IMR-90 (cell line): ENCODE measurements around the gene MRPS15. TPM values are rescaled to one million over a fixed set of nuclear protein-coding genes. Genes with fewer than 3 reads are reported as not detected.

ENCODE experiments used
- ATAC-seq: fragments of 200-7000 bp; cut with Tn5 transposase; 2 replicates; pipeline ENCODE4 v1.9.1; 2020; ENCODE audit warnings: low read depth, mild to moderate bottlenecking, moderate library complexity
- BruUV-seq: library from RNA; stranded (reverse); fragments of 400-500 nt; replicated peaks from 2 replicates; lab custom pipeline; 2021; lab: Mats Ljungman, UMichigan
- CTCF ChIA-PET: fragments of 300-600 bp; formaldehyde crosslinking; extraction: SDS; loops from one replicate; lab custom pipeline; 2021; ENCODE audit warnings: antibody characterized with exemption; lab: Yijun Ruan, JAX
- POLR2A ChIA-PET: fragments of 300-600 bp; sonication (Branson Sonifier 250); formaldehyde crosslinking; loops from one replicate; lab custom pipeline; 2022; ENCODE audit warnings: antibody characterized with exemption; ENCODE audit not compliant: unreplicated experiment; lab: Charles Lee
- DNase-seq: peaks from one replicate; pipeline ENCODE4 v3.0.0; 2013
- H2AFZ ChIP-seq: replicated peaks from 2 replicates; pipeline ENCODE3; 2013; ENCODE audit warnings: low read length, mild to moderate bottlenecking; ENCODE audit not compliant: poor library complexity
- H2AK5ac ChIP-seq: 2 replicates; pipeline ENCODE4 v1.6.1; 2013; ENCODE audit warnings: low read depth, low read length, inconsistent platforms
- H2AK9ac ChIP-seq: replicated peaks from 2 replicates; pipeline ENCODE3; 2013; ENCODE audit warnings: mild to moderate bottlenecking, low read depth, low read length, moderate library complexity; ENCODE audit not compliant: poor library complexity
- H2BK120ac ChIP-seq: 2 replicates; pipeline ENCODE4 v1.6.1; 2013; ENCODE audit warnings: low read depth, low read length, inconsistent platforms
- H2BK15ac ChIP-seq: 3 replicates; pipeline ENCODE4 v1.6.1; 2013; ENCODE audit warnings: low read depth, low read length, inconsistent platforms
- H2BK20ac ChIP-seq: 2 replicates; pipeline ENCODE4 v1.6.1; 2013; ENCODE audit warnings: low read depth, mild to moderate bottlenecking, inconsistent platforms, low read length, moderate library complexity
- H2BK5ac ChIP-seq: 2 replicates; pipeline ENCODE4 v1.6.1; 2013; ENCODE audit warnings: mild to moderate bottlenecking, low read depth, low read length, inconsistent platforms; ENCODE audit not compliant: poor library complexity, severe bottlenecking
- H3K14ac ChIP-seq: replicated peaks from 2 replicates; pipeline ENCODE4 v1.6.1; 2013; ENCODE audit warnings: low read depth, low read length, inconsistent platforms
- H3K18ac ChIP-seq: 2 replicates; pipeline ENCODE4 v1.6.1; 2013; ENCODE audit warnings: low read depth, low read length, control low read depth
- H3K23ac ChIP-seq: 2 replicates; pipeline ENCODE4 v1.6.1; 2013; ENCODE audit warnings: low read depth, low read length, inconsistent platforms
- H3K27ac ChIP-seq: 2 replicates; pipeline ENCODE4 v1.5.1; 2013; ENCODE audit warnings: mild to moderate bottlenecking, control low read depth, low read length; ENCODE audit not compliant: insufficient read depth
- H3K27me3 ChIP-seq: 2 replicates; pipeline ENCODE4 v1.6.1; 2013; ENCODE audit warnings: low read length; ENCODE audit not compliant: control insufficient read depth, insufficient read depth
- H3K36me3 ChIP-seq: 2 replicates; pipeline ENCODE4 v1.6.1; 2013; ENCODE audit warnings: low read length, mixed read lengths; ENCODE audit not compliant: control insufficient read depth, insufficient read depth
- H3K4ac ChIP-seq: 2 replicates; pipeline ENCODE4 v1.6.1; 2013; ENCODE audit warnings: low read depth, low read length, inconsistent platforms
- H3K4me1 ChIP-seq: 2 replicates; pipeline ENCODE4 v1.6.1; 2013; ENCODE audit warnings: low read length, mixed read lengths; ENCODE audit not compliant: control insufficient read depth, insufficient read depth
- H3K4me2 ChIP-seq: 2 replicates; pipeline ENCODE4 v1.6.1; 2013; ENCODE audit warnings: low read depth, mild to moderate bottlenecking, control low read depth, low read length, moderate library complexity
- H3K4me3 ChIP-seq: 2 replicates; pipeline ENCODE4 v1.5.1; 2013; ENCODE audit warnings: low read depth, mild to moderate bottlenecking, control low read depth, low read length, moderate library complexity; ENCODE audit not compliant: insufficient read depth
- H3K56ac ChIP-seq: 2 replicates; pipeline ENCODE4 v1.6.1; 2013; ENCODE audit warnings: low read length, inconsistent platforms; ENCODE audit not compliant: insufficient read depth; ENCODE audit errors: extremely low read depth
- H3K79me1 ChIP-seq, 2 experiments: 2 replicates each; pipeline ENCODE4 v1.6.1; 2013; ENCODE audit warnings: low read length in 2 of 2, inconsistent platforms in 1 of 2, low read depth in 1 of 2
- H3K9ac ChIP-seq: 2 replicates; pipeline ENCODE4 v1.6.1; 2013; ENCODE audit warnings: low read depth, low read length, control low read depth
- H3K9me1 ChIP-seq: 2 replicates; pipeline ENCODE4 v1.6.1; 2013; ENCODE audit warnings: low read length, inconsistent platforms; ENCODE audit not compliant: insufficient read depth
- H3K9me3 ChIP-seq: 2 replicates; pipeline ENCODE4 v1.6.1; 2013; ENCODE audit warnings: low read length; ENCODE audit not compliant: control insufficient read depth, insufficient read depth
- H4K20me1 ChIP-seq: 2 replicates; pipeline ENCODE4 v1.6.1; 2013; ENCODE audit warnings: low read length, inconsistent platforms; ENCODE audit not compliant: insufficient read depth
- H4K5ac ChIP-seq: 2 replicates; pipeline ENCODE4 v1.6.1; 2013; ENCODE audit warnings: mild to moderate bottlenecking, low read depth, low read length, control low read depth
- H4K8ac ChIP-seq, 2 experiments: 2 replicates each; pipeline ENCODE4 v1.6.1; 2013; ENCODE audit warnings: low read depth in 2 of 2, low read length in 2 of 2, control low read depth in 1 of 2, inconsistent platforms in 1 of 2
- H4K91ac ChIP-seq: 2 replicates; pipeline ENCODE4 v1.6.1; 2013; ENCODE audit warnings: low read depth, low read length, inconsistent platforms; ENCODE audit not compliant: insufficient read depth
- ELK1 ChIP-seq: fragments of 150-350 bp; IDR thresholded peaks from 2 replicates; pipeline ENCODE4 v1.6.1; 2016; ENCODE audit warnings: low read depth, mild to moderate bottlenecking, low read length, moderate library complexity, borderline replicate concordance
- MXI1 ChIP-seq: IDR thresholded peaks from 2 replicates; pipeline ENCODE4 v1.6.1; 2012; ENCODE audit warnings: low read depth, mild to moderate bottlenecking, low read length, moderate library complexity, borderline replicate concordance
- RAD21 ChIP-seq: IDR thresholded peaks from 2 replicates; pipeline ENCODE4 v1.6.1; 2012; ENCODE audit warnings: low read length, improper control_type of control experiment
- SMC3 ChIP-seq: fragments of 150-350 bp; IDR thresholded peaks from 2 replicates; pipeline ENCODE4 v1.6.1; 2016; ENCODE audit warnings: low read depth, mild to moderate bottlenecking, antibody characterized with exemption, low read length, moderate library complexity
- USF2 ChIP-seq: fragments of 150-350 bp; IDR thresholded peaks from 2 replicates; pipeline ENCODE4 v1.6.1; 2017; ENCODE audit warnings: mild to moderate bottlenecking, antibody characterized with exemption, low read length, low read depth
- WGBS, 2 experiments: methylation state at CpG; one replicate each; pipeline versions ENCODE4 v1.1.5 to v1.1.7; 2013; ENCODE audit warnings: missing lambda C conversion rate in 2 of 2; ENCODE audit not compliant: insufficient read length in 1 of 2; ENCODE audit errors: extremely low coverage in 2 of 2; 5-methylcytosine and 5-hydroxymethylcytosine counted together
- dilution Hi-C: fragments of 300-500 bp; cut with HindIII; formaldehyde crosslinking; loops from one replicate; pipeline ENCODE4 v1.14.3; 2018; ENCODE audit warnings: low sequenced_read_pairs; ENCODE audit not compliant: unreplicated experiment
- in situ Hi-C: fragments of 300-500 bp; cut with MboI; formaldehyde crosslinking; loops from 3 replicates; pipeline ENCODE4 v1.14.3; 2019; ENCODE audit warnings: low sequenced_read_pairs, inconsistent platforms, mixed read lengths
- intact Hi-C: fragments of 100-400 bp; cut with micrococcal nuclease; formaldehyde crosslinking; loops from 2 replicates; pipeline ENCODE4 v1.10.0; 2022
- polyA plus RNA-seq, 3 experiments: library from polyadenylated mRNA; depleted of rRNA; stranded (reverse); fragments of >200 nt; gene quantifications; 2 replicates each; pipeline ENCODE4 v1.2.3, GENCODE V29; 2012; ENCODE audit warnings: low replicate concordance in 1 of 3
- total RNA-seq: library from RNA; depleted of rRNA; stranded (reverse); fragments of >200 nt; gene quantifications from 2 replicates; pipeline ENCODE4 v1.2.3, GENCODE V29; 2012

Gene MRPS15
- total and polyA plus RNA-seq, 2 of the 4 experiments (the other 2 are of a cell fraction), result 46.1 to 77.9 TPM

- ATAC-seq (no peak), DNase-seq (no peak)
- H4K8ac ChIP-seq, result no peak overlapping the region
- H2BK15ac ChIP-seq, result no peak overlapping the region
- H2AK5ac ChIP-seq, result no peak overlapping the region
- no CpG with 5 or more reads among the region's 7 CpGs for WGBS, 2 experiments
- H4K91ac ChIP-seq, result no peak overlapping the region
- no peak overlapping the region for H3K27ac ChIP-seq
- H2BK5ac ChIP-seq, result no peak overlapping the region
- ChIA-PET CTCF (interaction anchor here (0.7 kb wide), 1 partner anchor 540 kb away, joined by 3 read pairs; no protein-coding TSS in a partner anchor), POLR2A (no interaction called here)
- no peak overlapping the region for H2BK20ac ChIP-seq
- no peak overlapping the region for H3K4me3 ChIP-seq
- H2BK120ac ChIP-seq, result no peak overlapping the region
- H3K4me1 ChIP-seq, result no peaks in the 10 kb centered on the region
- no peak overlapping the region for H3K4me2 ChIP-seq
- no peak overlapping the region for H2AK9ac ChIP-seq
- H3K9ac ChIP-seq, result no peak overlapping the region
- H4K20me1 ChIP-seq, result no peaks in the 10 kb centered on the region
- no peak overlapping the region for H4K5ac ChIP-seq
- in situ Hi-C loops, result no loop called here
- H3K27me3 ChIP-seq, result peaks cover 37% of the 10 kb centered on the region
- H3K9me1 ChIP-seq, result no peaks in the 10 kb centered on the region
- H3K18ac ChIP-seq, result no peak overlapping the region
- H3K36me3 ChIP-seq, result no peaks in the 10 kb centered on the region
- dilution Hi-C loops, result no loop called here
- no peak for TF ChIP-seq MXI1
- TF ChIP-seq RAD21, result no peak
- no peak for TF ChIP-seq USF2
- TF ChIP-seq SMC3, result no peak
- no peak for TF ChIP-seq ELK1
- no peak overlapping the region; the same call in 1 of the 2 replicates for H3K23ac ChIP-seq
- H3K56ac ChIP-seq, result no peak overlapping the region
- H2AFZ ChIP-seq, result no peak overlapping the region
- intact Hi-C loops, result no loop called here
- H3K79me1 ChIP-seq, result no peaks in the 10 kb centered on the region
- no TSS peak for BruUV-seq
- no peak overlapping the region for H3K4ac ChIP-seq
- no peaks in the 10 kb centered on the region for H3K9me3 ChIP-seq
- no peak overlapping the region for H3K14ac ChIP-seq
Observed at GRCh38 chr1:36475910-36476604, 11.9 kb upstream of the MRPS15 start.
